HepG2 (cell line): ENCODE data around the gene DLG4. TPM values are rescaled to one million over a fixed set of nuclear protein-coding genes. Genes with fewer than 3 reads are reported as not detected.

ENCODE experiments used
- ARID4A ChIP-seq: sonication (generic); formaldehyde crosslinking; IDR thresholded peaks from 2 replicates; pipeline ENCODE4 v1.5.0; 2020; ENCODE audit warnings: mild to moderate bottlenecking, missing genetic modification reagents, borderline replicate concordance
- MEIS1 ChIP-seq: sonication (generic); formaldehyde crosslinking; IDR thresholded peaks from 2 replicates; pipeline ENCODE4 v1.9.0; 2021; ENCODE audit warnings: mild to moderate bottlenecking, missing genetic modification reagents, moderate library complexity, borderline replicate concordance
- RBM22 ChIP-seq: fragments of 200-400 bp; formaldehyde crosslinking; optimal IDR thresholded peaks from 2 replicates; pipeline ENCODE3; 2017; ENCODE audit warnings: mild to moderate bottlenecking, low read length, moderate library complexity
- RELA ChIP-seq: sonication (generic); formaldehyde crosslinking; IDR thresholded peaks from 2 replicates; pipeline ENCODE4 v1.4.0; 2020; ENCODE audit warnings: missing genetic modification reagents
- SMYD3 ChIP-seq: sonication (generic); formaldehyde crosslinking; IDR thresholded peaks from 2 replicates; pipeline ENCODE4 v1.8.1; 2023; ENCODE audit warnings: mild to moderate bottlenecking, missing genetic modification reagents
- STAT5B ChIP-seq: sonication (generic); formaldehyde crosslinking; IDR thresholded peaks from 2 replicates; pipeline ENCODE4 v1.4.0; 2020; ENCODE audit warnings: missing genetic modification reagents
- TEAD2 ChIP-seq: sonication (generic); formaldehyde crosslinking; IDR thresholded peaks from 2 replicates; pipeline ENCODE4 v1.9.0; 2021; ENCODE audit warnings: missing genetic modification reagents
- ZNF317 ChIP-seq: sonication (generic); formaldehyde crosslinking; IDR thresholded peaks from 2 replicates; pipeline ENCODE4 v1.5.0; 2020; ENCODE audit warnings: mild to moderate bottlenecking, missing genetic modification reagents
- polyA plus RNA-seq, 8 experiments: library from polyadenylated mRNA; depleted of rRNA in 3 of 8; stranded (reverse) in 7 of 8; unstranded in 1 of 8; fragments of >200 nt; fragmentation: Illumina TruSeq in 4 of 8; extraction: Trizol in 4 of 8; gene quantifications; 2 replicates each; pipeline versions ENCODE4 v1.2.1 to v1.2.3, GENCODE V29; 2011 to 2016; ENCODE audit warnings: low read depth in 4 of 8, missing spikeins in 1 of 8, mixed read lengths in 1 of 8; ENCODE audit not compliant: insufficient read depth in 1 of 8
- total RNA-seq, 5 experiments: library from RNA; depleted of rRNA; stranded (reverse); fragments of >200 nt; fragmentation: Illumina TruSeq; extraction: Trizol; gene quantifications; 2 replicates each; pipeline ENCODE4 v1.2.3, GENCODE V29; 2016; ENCODE audit warnings: low read depth in 1 of 5
- TF ChIP-seq, protein P1 (sequence below): sonication (generic); formaldehyde crosslinking; IDR thresholded peaks from 2 replicates; pipeline ENCODE4 v1.5.1; 2020; ENCODE audit warnings: mild to moderate bottlenecking, missing genetic modification reagents, borderline replicate concordance
- TF ChIP-seq, protein P2 (sequence below): IDR thresholded peaks from 2 replicates; pipeline ENCODE4 v1.6.1; 2016; ENCODE audit warnings: low read depth
- TF ChIP-seq, protein P3 (sequence below): IDR thresholded peaks from 2 replicates; pipeline ENCODE4 v1.6.1; 2016; ENCODE audit warnings: low read depth, missing genetic modification reagents, missing compliant biosample characterization

The DLG4 gene
- total and polyA plus RNA-seq, 2 of the 13 experiments (the other 11 are each of a cell fraction or from before 2014, with no cell fraction given) = 0.71 to 4.3 TPM

DNA sequence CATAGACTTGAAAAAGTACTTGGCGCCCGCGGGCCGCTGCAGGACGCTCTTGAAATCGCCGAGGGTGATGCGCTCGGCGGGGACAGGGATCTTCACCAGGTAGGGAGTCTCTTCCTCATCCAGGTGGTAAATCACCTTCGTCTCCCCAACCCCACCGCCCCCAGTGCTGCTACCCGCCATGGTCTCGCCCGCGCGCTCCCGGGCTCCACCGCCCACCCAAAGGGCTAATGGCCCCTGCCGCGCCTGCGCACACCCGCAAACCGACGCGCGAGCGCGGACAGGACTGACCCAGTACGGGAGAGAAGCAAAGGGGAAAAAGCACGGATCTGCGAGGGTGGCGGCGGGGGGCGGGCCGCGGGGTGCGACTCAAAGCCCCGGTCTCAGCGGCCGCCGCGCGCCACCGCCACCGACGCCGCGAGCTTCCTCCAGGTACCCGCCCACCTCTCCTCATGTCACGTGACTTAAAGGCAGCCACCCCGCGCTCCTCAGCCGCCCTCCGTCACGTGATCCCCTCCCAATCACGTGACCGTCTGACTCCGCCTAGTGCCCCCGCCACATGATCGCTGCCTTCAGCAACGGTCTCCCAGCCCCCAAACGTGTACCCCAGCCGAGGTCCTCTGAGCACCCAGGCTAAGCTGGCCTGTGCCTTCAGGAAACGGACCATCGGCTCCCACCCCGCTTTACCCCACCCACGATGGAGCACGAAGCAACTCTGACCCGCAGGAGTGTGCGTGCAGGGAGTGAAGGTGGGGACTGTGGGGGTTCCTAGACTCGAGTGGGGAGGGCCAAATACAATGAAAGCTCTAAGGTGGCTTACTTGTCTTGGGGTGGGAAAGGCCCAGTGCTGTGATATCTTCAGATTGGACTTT is 14.7 kb upstream of the DLG4 start, which contains the start of gene DVL2 (continued):
- TF ChIP-seq, protein P1, sequence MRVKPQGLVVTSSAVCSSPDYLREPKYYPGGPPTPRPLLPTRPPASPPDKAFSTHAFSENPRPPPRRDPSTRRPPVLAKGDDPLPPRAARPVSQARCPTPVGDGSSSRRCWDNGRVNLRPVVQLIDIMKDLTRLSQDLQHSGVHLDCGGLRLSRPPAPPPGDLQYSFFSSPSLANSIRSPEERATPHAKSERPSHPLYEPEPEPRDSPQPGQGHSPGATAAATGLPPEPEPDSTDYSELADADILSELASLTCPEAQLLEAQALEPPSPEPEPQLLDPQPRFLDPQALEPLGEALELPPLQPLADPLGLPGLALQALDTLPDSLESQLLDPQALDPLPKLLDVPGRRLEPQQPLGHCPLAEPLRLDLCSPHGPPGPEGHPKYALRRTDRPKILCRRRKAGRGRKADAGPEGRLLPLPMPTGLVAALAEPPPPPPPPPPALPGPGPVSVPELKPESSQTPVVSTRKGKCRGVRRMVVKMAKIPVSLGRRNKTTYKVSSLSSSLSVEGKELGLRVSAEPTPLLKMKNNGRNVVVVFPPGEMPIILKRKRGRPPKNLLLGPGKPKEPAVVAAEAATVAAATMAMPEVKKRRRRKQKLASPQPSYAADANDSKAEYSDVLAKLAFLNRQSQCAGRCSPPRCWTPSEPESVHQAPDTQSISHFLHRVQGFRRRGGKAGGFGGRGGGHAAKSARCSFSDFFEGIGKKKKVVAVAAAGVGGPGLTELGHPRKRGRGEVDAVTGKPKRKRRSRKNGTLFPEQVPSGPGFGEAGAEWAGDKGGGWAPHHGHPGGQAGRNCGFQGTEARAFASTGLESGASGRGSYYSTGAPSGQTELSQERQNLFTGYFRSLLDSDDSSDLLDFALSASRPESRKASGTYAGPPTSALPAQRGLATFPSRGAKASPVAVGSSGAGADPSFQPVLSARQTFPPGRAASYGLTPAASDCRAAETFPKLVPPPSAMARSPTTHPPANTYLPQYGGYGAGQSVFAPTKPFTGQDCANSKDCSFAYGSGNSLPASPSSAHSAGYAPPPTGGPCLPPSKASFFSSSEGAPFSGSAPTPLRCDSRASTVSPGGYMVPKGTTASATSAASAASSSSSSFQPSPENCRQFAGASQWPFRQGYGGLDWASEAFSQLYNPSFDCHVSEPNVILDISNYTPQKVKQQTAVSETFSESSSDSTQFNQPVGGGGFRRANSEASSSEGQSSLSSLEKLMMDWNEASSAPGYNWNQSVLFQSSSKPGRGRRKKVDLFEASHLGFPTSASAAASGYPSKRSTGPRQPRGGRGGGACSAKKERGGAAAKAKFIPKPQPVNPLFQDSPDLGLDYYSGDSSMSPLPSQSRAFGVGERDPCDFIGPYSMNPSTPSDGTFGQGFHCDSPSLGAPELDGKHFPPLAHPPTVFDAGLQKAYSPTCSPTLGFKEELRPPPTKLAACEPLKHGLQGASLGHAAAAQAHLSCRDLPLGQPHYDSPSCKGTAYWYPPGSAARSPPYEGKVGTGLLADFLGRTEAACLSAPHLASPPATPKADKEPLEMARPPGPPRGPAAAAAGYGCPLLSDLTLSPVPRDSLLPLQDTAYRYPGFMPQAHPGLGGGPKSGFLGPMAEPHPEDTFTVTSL = no peak
- TF ChIP-seq SMYD3 (CRISPR knock-in tag) (no peak), RBM22 (peak; percentile 99), MEIS1 (CRISPR knock-in tag) (0 out of 2 replicates have a peak, but pooled peaks have one; percentile 19), TEAD2 (CRISPR knock-in tag) (no peak), STAT5B (no peak), ZNF317 (CRISPR knock-in tag) (no peak), RELA (CRISPR knock-in tag) (no peak), ARID4A (peak; percentile 96)
- TF ChIP-seq, protein P2, sequence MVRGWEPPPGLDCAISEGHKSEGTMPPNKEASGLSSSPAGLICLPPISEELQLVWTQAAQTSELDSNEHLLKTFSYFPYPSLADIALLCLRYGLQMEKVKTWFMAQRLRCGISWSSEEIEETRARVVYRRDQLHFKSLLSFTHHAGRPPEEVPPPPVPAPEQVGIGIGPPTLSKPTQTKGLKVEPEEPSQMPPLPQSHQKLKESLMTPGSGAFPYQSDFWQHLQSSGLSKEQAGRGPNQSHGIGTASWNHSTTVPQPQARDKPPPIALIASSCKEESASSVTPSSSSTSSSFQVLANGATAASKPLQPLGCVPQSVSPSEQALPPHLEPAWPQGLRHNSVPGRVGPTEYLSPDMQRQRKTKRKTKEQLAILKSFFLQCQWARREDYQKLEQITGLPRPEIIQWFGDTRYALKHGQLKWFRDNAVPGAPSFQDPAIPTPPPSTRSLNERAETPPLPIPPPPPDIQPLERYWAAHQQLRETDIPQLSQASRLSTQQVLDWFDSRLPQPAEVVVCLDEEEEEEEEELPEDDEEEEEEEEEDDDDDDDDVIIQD = no peak
- TF ChIP-seq, protein P3, sequence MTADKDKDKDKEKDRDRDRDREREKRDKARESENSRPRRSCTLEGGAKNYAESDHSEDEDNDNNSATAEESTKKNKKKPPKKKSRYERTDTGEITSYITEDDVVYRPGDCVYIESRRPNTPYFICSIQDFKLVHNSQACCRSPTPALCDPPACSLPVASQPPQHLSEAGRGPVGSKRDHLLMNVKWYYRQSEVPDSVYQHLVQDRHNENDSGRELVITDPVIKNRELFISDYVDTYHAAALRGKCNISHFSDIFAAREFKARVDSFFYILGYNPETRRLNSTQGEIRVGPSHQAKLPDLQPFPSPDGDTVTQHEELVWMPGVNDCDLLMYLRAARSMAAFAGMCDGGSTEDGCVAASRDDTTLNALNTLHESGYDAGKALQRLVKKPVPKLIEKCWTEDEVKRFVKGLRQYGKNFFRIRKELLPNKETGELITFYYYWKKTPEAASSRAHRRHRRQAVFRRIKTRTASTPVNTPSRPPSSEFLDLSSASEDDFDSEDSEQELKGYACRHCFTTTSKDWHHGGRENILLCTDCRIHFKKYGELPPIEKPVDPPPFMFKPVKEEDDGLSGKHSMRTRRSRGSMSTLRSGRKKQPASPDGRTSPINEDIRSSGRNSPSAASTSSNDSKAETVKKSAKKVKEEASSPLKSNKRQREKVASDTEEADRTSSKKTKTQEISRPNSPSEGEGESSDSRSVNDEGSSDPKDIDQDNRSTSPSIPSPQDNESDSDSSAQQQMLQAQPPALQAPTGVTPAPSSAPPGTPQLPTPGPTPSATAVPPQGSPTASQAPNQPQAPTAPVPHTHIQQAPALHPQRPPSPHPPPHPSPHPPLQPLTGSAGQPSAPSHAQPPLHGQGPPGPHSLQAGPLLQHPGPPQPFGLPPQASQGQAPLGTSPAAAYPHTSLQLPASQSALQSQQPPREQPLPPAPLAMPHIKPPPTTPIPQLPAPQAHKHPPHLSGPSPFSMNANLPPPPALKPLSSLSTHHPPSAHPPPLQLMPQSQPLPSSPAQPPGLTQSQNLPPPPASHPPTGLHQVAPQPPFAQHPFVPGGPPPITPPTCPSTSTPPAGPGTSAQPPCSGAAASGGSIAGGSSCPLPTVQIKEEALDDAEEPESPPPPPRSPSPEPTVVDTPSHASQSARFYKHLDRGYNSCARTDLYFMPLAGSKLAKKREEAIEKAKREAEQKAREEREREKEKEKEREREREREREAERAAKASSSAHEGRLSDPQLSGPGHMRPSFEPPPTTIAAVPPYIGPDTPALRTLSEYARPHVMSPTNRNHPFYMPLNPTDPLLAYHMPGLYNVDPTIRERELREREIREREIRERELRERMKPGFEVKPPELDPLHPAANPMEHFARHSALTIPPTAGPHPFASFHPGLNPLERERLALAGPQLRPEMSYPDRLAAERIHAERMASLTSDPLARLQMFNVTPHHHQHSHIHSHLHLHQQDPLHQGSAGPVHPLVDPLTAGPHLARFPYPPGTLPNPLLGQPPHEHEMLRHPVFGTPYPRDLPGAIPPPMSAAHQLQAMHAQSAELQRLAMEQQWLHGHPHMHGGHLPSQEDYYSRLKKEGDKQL (CRISPR knock-in tag) = no peak
